CD4-positive, alpha-beta T cell treated with Interleukin-17A for 4 hours (primary cell): ENCODE data around the gene SESN1.
A peak's percentile ranks its signal among the peaks of the same experiment; 100 is the strongest.
"Not testable (repeated sequence)": the region's sequence is repeated elsewhere in the genome, so short reads cannot be mapped to it uniquely, and the experiment has no call there.

Experiments
- DNase-seq: peaks from one replicate; pipeline ENCODE4 v3.0.0-alpha.2; 2020; ENCODE audit warnings: mixed read lengths

Gene SESN1

GRCh38 chr6:108993876-108994275 lies 100.8 kb downstream of the SESN1 start:
- DNase-seq: no peak

DNA sequence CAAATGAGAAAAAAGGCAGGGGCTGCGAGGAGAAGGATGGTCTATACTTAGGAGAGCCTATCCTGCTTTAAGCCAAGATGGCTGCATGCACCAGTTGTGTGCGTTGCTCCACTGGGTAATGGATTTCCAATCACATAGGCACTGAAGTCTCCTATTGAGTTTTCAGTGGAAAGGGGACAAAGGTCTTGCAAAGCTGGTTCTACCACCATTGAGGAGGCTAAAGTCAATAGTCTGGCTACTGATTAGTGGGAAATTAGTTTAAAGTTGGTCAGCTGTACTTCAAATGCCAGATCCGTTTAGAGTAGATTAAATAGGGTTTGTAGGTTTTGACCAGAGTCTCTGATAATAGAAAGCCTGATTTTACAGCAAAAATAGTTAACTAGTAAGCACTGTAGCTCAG lies 104.9 kb downstream of the SESN1 start:
- no peak for DNase-seq

DNA sequence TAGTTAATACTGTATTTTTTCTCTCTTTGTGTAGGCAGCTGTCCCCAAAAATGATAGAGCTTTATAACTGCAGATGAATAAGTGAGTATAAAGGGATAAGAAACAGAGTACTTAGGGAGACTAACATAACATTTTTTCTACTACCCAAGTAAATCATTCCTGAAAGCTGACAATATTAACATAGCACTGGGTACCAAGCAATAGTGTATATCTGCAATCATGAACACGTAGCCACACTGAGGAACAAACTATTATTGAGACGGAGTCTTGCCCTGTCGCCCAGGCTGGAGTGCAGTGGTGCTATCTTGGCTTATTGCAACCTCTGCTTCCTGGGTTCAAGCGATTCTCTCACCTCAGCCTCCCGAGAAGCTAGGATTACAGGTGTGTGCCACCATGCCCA lies 105.9 kb downstream of the SESN1 start:
- no peak for DNase-seq

DNA sequence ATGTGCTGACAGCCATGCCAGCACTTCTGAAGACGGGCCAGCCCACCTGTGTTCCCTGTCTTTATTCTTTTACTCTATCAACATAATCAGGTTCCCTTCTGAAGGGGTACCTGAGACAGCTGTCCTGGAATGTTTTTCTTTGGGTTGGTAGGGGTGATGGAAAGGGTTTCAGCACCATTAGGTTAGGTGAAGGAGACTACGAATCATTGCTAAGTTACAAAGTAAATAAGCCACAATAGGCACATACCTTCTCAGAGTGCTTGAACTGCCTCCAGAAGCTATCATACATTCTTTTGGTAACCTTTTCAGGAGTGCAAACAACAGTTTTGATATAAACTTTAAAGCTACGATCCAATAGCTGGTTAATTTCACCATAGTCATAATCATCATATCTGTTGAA lies 106.3 kb downstream of the SESN1 start:
- no peak for DNase-seq

DNA sequence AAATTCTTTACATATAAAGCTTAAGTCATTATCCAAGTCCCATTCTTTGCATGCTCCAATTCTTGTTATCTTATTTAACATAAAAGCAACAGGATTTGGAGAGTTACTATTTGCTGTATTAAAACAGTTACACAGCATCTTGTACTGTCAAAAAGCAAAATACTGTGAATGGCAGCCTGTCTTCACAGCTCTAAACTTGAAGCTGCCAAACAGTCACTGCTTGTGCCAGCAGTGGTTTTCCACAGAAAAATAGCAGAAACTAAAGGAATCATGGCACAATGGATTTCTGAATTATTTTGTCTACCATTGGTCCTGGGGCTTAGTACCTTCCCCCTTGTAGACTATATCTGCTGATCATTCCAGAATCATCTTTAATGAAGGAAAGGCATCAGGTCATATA lies 107.5 kb downstream of the SESN1 start:
- DNase-seq: no peak

GRCh38 chr6:108985301-108985700 lies 109.3 kb downstream of the SESN1 start:
- no peak for DNase-seq

- no peak for DNase-seq
Measured at GRCh38 chr6:108983151-108983550, 111.5 kb downstream of the SESN1 start.

- DNase-seq: no peak
Measured at GRCh38 chr6:108982154-108983113, 112.2 kb downstream of the SESN1 start.

GRCh38 chr6:108978638-108979037 lies 116.0 kb downstream of the SESN1 start:
- DNase-seq: not testable (repeated sequence)

GRCh38 chr6:108974201-108974600 lies 120.4 kb downstream of the SESN1 start:
- no peak for DNase-seq

DNA sequence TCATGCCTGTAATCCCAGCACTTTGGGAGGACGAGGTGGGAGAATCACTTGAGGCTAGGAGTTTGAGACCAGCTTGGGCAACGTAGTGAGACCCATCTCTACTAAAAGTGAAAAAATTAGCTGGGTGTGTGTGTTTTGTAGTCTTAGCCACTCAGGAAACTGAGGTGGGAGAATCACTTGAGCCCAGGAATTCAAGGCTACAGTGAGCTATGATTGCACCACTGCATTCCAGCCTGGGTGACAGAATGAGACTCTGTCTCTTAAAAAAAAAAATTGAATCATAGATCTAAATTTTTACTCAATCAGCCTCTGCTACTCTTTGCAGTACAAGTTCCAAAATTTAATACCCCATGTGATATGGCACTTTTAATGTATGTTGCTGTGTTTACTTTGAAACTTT lies 124.9 kb downstream of the SESN1 start:
- no peak for DNase-seq

DNA sequence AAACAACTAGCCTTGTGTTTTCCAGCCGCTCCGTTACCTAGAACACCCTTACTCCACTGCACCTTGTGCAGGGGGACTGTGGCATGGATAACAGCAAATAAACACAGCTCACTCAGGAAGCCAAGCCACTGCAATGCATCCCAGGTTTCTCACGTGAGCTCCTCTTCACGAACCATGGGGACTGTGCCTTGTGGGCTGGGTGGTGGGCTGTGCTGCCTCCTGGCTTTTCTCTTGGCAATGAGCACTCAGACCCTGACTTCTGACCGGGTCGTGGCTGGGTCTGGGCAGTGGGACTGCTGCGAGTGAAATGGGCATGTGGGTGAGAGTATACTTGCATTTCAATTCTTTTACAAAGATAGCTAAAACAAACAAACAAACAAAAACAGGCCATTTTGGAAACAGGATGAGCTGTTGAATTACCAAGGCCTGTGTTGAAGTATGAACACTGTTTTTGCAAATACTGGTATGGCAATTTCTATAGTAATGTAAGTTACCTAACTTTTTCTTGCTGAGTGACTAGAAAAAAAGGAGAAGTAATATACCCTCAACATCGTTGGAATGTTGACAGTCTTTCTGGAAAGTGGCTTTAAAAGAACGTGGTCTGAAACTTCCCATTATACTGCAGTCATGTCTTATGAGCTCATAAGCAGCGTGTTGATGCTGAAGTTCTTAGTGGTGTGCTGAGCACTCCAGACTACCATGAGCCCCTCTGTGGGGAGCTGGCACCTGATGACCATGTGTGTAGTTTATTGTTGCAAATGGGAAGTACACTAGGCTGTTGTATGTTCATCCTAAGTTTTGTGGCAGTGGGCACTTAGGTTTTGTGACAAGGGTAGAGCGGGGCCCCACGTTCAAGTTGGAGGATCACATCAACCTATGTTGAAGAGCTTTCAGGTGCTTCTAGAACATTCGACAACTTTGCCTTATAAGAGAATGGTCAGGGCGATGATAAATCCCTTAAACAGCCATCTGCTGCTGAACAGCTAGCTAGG lies 126.0 kb downstream of the SESN1 start:
- DNase-seq: no peak

- peak; percentile 12 for DNase-seq
Measured at GRCh38 chr6:108966855-108967755, 127.5 kb downstream of the SESN1 start.

GRCh38 chr6:108966251-108966650 lies 128.4 kb downstream of the SESN1 start:
- DNase-seq: no peak

- no peak for DNase-seq
Measured at GRCh38 chr6:108961985-108962384, 132.7 kb downstream of the SESN1 start.

GRCh38 chr6:108961077-108961476 lies 133.6 kb downstream of the SESN1 start:
- DNase-seq: no peak

DNA sequence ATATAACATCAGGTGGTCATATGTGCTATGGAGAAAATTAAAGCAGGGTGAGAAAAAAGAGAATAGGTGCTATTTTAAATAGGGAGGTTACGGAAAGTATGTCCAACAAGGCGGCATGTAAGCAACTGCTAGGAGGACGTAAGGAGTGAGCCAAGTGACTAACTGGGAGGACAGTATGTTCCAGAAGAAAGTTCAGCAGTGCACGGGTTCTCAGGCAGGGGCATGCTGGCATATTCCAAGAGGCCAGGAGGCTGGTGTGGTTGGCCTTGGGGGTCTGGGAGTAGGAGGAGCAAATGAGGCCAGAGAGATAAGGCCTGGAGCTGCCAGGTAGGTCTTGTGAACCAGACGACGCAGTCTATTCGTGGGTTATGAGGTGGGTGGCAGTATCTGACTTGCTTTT lies 134.0 kb downstream of the SESN1 start:
- no peak for DNase-seq

- DNase-seq: no peak
Measured at GRCh38 chr6:108959972-108960582, 134.6 kb downstream of the SESN1 start.

DNA sequence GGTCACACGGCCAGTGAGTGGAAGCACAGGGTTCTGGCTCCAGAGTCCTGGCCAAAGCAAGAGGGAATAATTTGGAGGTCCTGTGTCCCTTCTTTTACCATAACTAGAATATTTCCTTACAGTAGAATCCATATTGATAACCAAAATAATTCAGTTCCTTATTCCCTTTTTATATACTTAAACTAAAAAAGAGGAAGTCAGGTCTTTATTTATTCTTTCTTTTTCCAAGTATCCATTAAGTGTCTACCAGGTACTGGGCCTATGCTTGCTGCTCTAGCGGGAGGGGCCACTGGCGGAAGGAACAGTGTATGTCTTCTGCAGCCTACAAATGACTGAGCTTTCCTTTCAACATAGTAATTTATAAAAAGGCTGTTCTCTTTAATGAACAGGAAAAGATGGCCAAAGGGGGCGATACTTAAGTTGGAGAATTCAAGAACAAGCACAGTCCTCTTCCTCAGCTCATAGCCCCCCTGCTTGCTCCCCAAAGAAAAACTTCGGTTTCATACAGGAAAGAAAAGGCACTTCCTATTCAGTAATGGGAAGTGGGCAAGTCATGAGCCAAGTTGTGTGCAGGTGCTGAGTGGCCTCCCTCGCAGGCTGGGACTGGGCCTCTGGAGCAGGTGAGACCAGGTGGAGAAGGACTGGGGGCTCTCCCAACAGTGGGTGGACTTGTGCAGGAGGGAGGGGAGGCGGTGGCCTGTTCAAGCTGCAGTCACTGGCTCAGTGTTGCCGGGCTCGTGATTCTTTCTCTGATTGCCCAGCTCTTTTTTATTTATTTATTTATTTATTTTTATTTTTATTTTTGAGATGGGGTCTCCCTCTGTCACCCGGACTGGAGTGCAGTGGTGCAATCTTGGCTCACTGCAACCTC lies 135.5 kb downstream of the SESN1 start:
- no peak for DNase-seq

DNA sequence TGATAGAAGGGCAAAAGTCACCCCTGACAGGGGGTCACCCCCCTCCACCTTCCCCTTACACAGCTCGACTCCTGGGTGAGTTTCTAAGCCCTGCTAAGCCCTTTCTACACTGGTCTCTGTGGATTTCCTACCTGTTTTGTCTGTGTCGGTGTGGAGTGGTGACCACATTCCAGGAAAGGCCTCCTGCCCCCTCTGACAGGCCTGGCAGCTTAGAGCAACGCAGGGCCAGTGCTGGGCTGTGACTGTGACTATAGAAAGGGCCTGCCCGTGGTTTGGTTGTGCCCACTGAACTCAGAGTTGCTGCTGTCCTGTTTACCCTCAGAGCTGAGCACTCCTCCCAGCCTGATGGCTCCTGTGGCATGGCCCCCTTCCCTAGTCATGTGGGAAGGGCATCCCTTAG lies 137.4 kb downstream of the SESN1 start:
- no peak for DNase-seq
